Testis (tissue), 3 donors: Measurements from ENCODE around the gene NEAT1. TPM values are rescaled to one million over a fixed set of nuclear protein-coding genes. Genes with fewer than 3 reads are reported as not detected.

Experiments
- DNase-seq: peaks from one replicate; pipeline ENCODE4 v3.0.0-alpha.2; 2019
- H3K27ac ChIP-seq, 2 donors: fragments of 200-600 bp; sonication (generic); one replicate each; pipeline ENCODE4 v1.5.1; 2019
- H3K27me3 ChIP-seq: fragments of 200-600 bp; sonication (generic); one replicate; pipeline ENCODE4 v1.5.1; 2019
- H3K36me3 ChIP-seq: fragments of 200-600 bp; sonication (generic); one replicate; pipeline ENCODE4 v1.5.1; 2017; ENCODE audit warnings: low read depth; ENCODE audit errors: missing control alignments
- H3K4me1 ChIP-seq: fragments of 200-600 bp; sonication (generic); one replicate; pipeline ENCODE4 v1.5.1; 2019
- H3K4me3 ChIP-seq, 2 donors: fragments of 200-600 bp; sonication (generic); one replicate each; pipeline ENCODE4 v1.5.1; 2017 to 2019
- H3K9me3 ChIP-seq: fragments of 200-600 bp; sonication (generic); one replicate; pipeline ENCODE4 v1.5.1; 2017
- POLR2A ChIP-seq: fragments of 450-650 bp; IDR thresholded peaks from one replicate; pipeline ENCODE4 v1.6.1; 2017; ENCODE audit warnings: antibody characterized with exemption, mild to moderate bottlenecking, moderate library complexity
- WGBS, 2 donors: methylation state at CpG; one replicate each; pipeline ENCODE4 v1.1.5; 2018; 5-methylcytosine and 5-hydroxymethylcytosine counted together
- intact Hi-C: fragments of 100-400 bp; cut with DNase I; formaldehyde crosslinking; loops from one replicate; pipeline ENCODE4 v1.15.1; 2023; ENCODE audit warnings: low total_unique reads
- polyA plus RNA-seq: library from polyadenylated mRNA; stranded (reverse); fragments of 350-450 nt; fragmentation: Illumina TruSeq; extraction: RNeasy Lipid Tissue Mini Kit (QIAGEN cat#74804); gene quantifications from one replicate; pipeline ENCODE4 v1.2.3, GENCODE V29; 2014; ENCODE audit warnings: low read depth, low replicate concordance; ENCODE audit not compliant: insufficient read depth
- total RNA-seq, 2 donors: library from RNA; depleted of rRNA; stranded (reverse); fragments of >200 nt; gene quantifications; one replicate each; pipeline ENCODE4 v1.2.3, GENCODE V29; 2016
- TF ChIP-seq, protein P1 (sequence below), 3 experiments: fragments of 450-650 bp in 2 of 3; fragments of 200-600 bp in 1 of 3; sonication (generic) in 1 of 3; IDR thresholded peaks; one replicate each; pipeline ENCODE4 v1.5.1; 2016 to 2019; ENCODE audit warnings: antibody characterized with exemption in 3 of 3, mild to moderate bottlenecking in 2 of 3, moderate library complexity in 1 of 3

The NEAT1 gene
- total and polyA plus RNA-seq, 3 donors from 2014 or later, result 189 to 243 (median 230) TPM

DNA sequence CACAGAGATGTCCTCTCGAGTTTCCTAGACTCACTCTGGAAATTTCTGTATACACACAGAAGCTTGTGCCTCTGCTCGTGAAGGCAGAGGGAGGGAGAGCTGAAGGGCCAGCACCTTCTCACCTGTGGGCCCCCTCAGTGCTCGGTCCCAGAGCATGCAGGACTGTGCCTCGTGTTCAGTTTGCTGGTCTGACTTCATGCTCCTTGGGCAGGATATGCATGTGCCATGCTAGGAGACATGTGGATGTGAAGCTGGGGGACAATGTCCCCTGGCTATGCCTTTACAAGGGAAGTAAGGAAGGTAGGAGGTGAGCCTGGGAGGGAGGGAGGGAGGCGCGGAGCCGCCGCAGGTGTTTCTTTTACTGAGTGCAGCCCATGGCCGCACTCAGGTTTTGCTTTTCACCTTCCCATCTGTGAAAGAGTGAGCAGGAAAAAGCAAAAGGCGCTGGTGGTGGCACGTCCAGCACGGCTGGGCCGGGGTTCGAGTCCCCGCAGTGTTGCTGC is 22.6 kb downstream of the NEAT1 start:
- Histone ChIP-seq H3K9me3 (no peaks in the 10 kb centered on the region), H3K36me3 (no peaks in the 10 kb centered on the region), H3K4me1 (peaks cover 6% of the 10 kb centered on the region), H3K27ac (peak overlapping the region in 1 of 2 donors; percentile 26), H3K4me3 (no peak overlapping the region), H3K27me3 (no peaks in the 10 kb centered on the region)
- no peak for DNase-seq
- intact Hi-C loops, result no loop called here
- WGBS, 2 donors, result 80 to 88% methylated on average over 13 to 15 of the region's 15 CpGs
- no peak for TF ChIP-seq POLR2A
- TF ChIP-seq, protein P1, sequence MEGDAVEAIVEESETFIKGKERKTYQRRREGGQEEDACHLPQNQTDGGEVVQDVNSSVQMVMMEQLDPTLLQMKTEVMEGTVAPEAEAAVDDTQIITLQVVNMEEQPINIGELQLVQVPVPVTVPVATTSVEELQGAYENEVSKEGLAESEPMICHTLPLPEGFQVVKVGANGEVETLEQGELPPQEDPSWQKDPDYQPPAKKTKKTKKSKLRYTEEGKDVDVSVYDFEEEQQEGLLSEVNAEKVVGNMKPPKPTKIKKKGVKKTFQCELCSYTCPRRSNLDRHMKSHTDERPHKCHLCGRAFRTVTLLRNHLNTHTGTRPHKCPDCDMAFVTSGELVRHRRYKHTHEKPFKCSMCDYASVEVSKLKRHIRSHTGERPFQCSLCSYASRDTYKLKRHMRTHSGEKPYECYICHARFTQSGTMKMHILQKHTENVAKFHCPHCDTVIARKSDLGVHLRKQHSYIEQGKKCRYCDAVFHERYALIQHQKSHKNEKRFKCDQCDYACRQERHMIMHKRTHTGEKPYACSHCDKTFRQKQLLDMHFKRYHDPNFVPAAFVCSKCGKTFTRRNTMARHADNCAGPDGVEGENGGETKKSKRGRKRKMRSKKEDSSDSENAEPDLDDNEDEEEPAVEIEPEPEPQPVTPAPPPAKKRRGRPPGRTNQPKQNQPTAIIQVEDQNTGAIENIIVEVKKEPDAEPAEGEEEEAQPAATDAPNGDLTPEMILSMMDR (IDR thresholded peaks at IDR 0.05), result no peak

DNA sequence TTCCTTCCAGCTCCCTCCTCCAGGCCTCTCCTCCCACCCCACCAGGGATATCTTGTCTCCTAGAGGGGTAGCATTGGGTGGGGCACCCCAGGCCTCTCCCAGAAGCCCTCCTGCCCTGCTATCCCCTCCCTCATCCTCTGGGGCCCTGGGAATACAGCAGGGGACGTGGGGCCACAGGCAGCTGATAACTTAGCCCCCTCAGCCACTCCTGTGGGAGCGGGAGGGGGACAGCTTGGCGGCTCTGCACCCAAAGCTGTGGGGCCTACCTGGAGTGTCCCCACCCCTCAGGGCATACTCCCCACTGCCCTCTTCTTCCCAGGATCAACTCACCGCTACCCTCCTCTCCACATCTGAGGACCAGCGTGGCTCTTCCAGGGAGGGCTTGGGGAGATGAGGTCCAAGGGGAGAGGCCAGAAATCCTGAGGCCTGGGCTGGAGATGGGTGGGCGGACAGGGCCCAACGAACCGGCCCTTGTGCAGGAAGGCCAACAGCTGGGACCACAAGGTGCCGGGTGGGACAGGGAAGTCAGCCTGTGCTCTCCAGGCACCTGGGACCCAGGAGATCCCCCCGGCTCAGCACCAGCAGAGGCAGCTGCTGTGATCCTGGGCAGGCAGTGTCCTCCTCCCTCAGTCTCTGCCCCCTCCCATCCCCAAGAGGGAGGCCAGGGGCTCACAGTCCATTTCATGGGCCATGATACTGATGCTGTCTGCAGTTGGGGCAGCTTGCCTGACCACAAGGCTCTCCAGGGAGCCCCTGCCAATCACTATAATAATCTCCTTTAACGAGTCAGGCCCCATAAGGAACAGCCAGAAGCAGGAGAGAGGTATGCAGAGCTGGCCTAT is 23.2 kb downstream of the NEAT1 start:
- Histone ChIP-seq H3K36me3 (no peaks in the 10 kb centered on the region), H3K27ac (peak overlapping the region in 1 of 2 donors; percentile 26), H3K4me1 (peaks cover 6% of the 10 kb centered on the region), H3K9me3 (no peaks in the 10 kb centered on the region), H3K4me3 (no peak overlapping the region), H3K27me3 (no peaks in the 10 kb centered on the region)
- 71 to 83% methylated on average over 7 to 11 of the region's 11 CpGs for WGBS, 2 donors
- no peak for DNase-seq
- TF ChIP-seq POLR2A, result no peak
- TF ChIP-seq, protein P1 (IDR thresholded peaks at IDR 0.05), result no peak
- intact Hi-C loops, result no loop called here

DNA sequence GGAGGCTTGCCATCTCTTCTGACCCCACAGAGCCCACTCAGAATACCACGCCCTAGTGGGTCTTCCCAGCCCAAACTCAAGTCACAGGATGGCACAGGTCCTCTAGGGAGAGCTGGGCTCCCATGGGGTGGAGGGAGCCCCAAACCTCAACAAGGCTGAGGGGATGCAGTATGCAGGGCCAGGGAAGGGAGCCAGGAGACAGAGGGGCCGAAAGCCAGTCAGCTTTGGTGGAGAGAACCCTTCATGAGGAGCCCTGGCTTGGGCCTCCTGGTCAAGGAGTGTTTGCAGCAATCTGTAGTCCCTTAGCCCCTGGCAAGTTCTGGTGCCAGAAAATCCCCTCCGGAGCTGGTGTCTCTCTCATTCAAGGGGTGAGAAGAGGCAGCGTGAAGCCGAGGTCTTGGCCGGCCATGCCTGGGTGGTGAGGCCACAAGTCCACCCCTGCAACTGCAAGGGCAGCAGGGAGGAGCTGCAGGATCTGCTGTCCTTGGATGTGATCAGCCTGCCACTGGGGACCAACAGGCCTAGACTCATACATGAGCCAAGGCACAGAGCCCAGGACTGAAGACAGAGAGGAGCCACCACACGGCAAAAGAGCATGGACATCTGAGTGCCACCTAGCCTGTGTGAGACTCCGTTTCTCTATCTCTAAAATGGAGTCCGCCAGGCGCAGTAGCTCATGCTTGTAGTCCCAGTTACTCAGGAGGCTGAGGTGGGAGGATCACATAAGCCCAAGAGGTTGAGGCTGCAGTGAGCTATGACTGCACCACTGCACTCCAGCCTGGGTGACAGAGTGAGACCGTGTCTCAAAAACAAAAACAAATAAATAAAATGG is 24.1 kb downstream of the NEAT1 start:
- H3K4me3 ChIP-seq, result no peak overlapping the region
- intact Hi-C loops, result no loop called here
- no peaks in the 10 kb centered on the region for H3K9me3 ChIP-seq
- peaks cover 6% of the 10 kb centered on the region for H3K4me1 ChIP-seq
- peak overlapping the region in 1 of 2 donors; percentile 26 for H3K27ac ChIP-seq
- WGBS, 2 donors, result 75 to 79% methylated on average over 11 of the region's 11 CpGs
- TF ChIP-seq, protein P1 (IDR thresholded peaks at IDR 0.05), result no peak
- TF ChIP-seq POLR2A, result no peak
- DNase-seq, result no peak
- no peaks in the 10 kb centered on the region for H3K27me3 ChIP-seq
- H3K36me3 ChIP-seq, result no peaks in the 10 kb centered on the region

DNA sequence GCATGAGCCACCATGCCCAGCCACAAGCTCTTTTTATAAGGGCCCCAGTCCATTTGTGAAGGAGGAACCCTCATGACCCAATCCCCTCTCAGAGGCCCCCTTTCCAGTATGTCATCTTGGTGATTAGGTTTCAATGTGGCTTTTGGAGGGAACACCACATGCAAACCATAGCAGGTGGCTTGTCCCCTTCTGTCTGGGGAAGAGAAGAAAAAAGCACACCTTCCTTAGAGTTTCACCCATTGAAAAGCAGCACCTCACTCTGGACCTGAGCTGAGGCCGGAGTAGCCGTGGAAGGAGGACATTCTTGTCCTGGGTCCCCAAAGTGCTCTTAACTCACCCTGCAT is 25.4 kb downstream of the NEAT1 start:
- Histone ChIP-seq H3K27ac (no peak overlapping the region), H3K9me3 (no peaks in the 10 kb centered on the region), H3K27me3 (no peaks in the 10 kb centered on the region), H3K4me3 (no peak overlapping the region), H3K36me3 (no peaks in the 10 kb centered on the region), H3K4me1 (no peaks in the 10 kb centered on the region)
- TF ChIP-seq, protein P1 (IDR thresholded peaks at IDR 0.05), result no peak
- no peak for TF ChIP-seq POLR2A
- DNase-seq, result no peak
- intact Hi-C loops, result no loop called here
- WGBS, 2 donors, result 100% methylated on average over 2 of the region's 2 CpGs; no CpG with 5 or more reads in 1 of the 2 donors
